Measurements from ENCODE around the gene DGKB.

The DGKB gene

GRCh38 chr7:14682910-14683465 lies 219.6 kb downstream of the DGKB start:
- Histone ChIP-seq H3K9me3 (ENCODE audit: severe bottlenecking) (no peaks in the 10 kb centered on the region), H3K36me3 (ENCODE audit: low read depth) (no peaks in the 10 kb centered on the region), H3K4me1 (ENCODE audit: insufficient read depth, poor library complexity, severe bottlenecking) (no peaks in the 10 kb centered on the region), H3K27me3 (ENCODE audit: insufficient read depth, poor library complexity, severe bottlenecking) (no peaks in the 10 kb centered on the region), H3K4me3 (ENCODE audit: severe bottlenecking) (no peak overlapping the region), H3K27ac (ENCODE audit: poor library complexity, severe bottlenecking) (no peak overlapping the region)
- no peak for DNase-seq (ENCODE audit: low spot score)
- no peak for ATAC-seq (ENCODE audit: low read depth)
- no peak for TF ChIP-seq CTCF (IDR thresholded peaks at IDR 0.05; ENCODE audit: poor library complexity, severe bottlenecking)

GRCh38 chr7:14676896-14677295 lies 225.7 kb downstream of the DGKB start:
- DNase-seq (ENCODE audit: low spot score) = no peak
- Histone ChIP-seq H3K27ac (ENCODE audit: poor library complexity, severe bottlenecking) (no peak overlapping the region), H3K4me1 (ENCODE audit: insufficient read depth, poor library complexity, severe bottlenecking) (no peaks in the 10 kb centered on the region), H3K36me3 (ENCODE audit: low read depth) (no peaks in the 10 kb centered on the region), H3K27me3 (ENCODE audit: insufficient read depth, poor library complexity, severe bottlenecking) (no peaks in the 10 kb centered on the region), H3K9me3 (ENCODE audit: severe bottlenecking) (no peaks in the 10 kb centered on the region), H3K4me3 (ENCODE audit: severe bottlenecking) (no peak overlapping the region)
- no peak for ATAC-seq (ENCODE audit: low read depth)
- TF ChIP-seq CTCF (IDR thresholded peaks at IDR 0.05; ENCODE audit: poor library complexity, severe bottlenecking) = no peak

- no peak for DNase-seq (ENCODE audit: low spot score)
- ATAC-seq (ENCODE audit: low read depth) = no peak
- Histone ChIP-seq H3K4me1 (ENCODE audit: insufficient read depth, poor library complexity, severe bottlenecking) (no peaks in the 10 kb centered on the region), H3K9me3 (ENCODE audit: severe bottlenecking) (no peaks in the 10 kb centered on the region), H3K27ac (ENCODE audit: poor library complexity, severe bottlenecking) (no peak overlapping the region), H3K27me3 (ENCODE audit: insufficient read depth, poor library complexity, severe bottlenecking) (no peaks in the 10 kb centered on the region), H3K36me3 (ENCODE audit: low read depth) (no peaks in the 10 kb centered on the region), H3K4me3 (ENCODE audit: severe bottlenecking) (no peak overlapping the region)
- no peak for TF ChIP-seq CTCF (IDR thresholded peaks at IDR 0.05; ENCODE audit: poor library complexity, severe bottlenecking)
These were observed 229.3 kb downstream of the DGKB start for GRCh38 chr7:14673202-14673601.

- Histone ChIP-seq H3K4me3 (ENCODE audit: severe bottlenecking) (no peak overlapping the region), H3K27me3 (ENCODE audit: insufficient read depth, poor library complexity, severe bottlenecking) (no peaks in the 10 kb centered on the region), H3K27ac (ENCODE audit: poor library complexity, severe bottlenecking) (no peak overlapping the region), H3K4me1 (ENCODE audit: insufficient read depth, poor library complexity, severe bottlenecking) (no peaks in the 10 kb centered on the region), H3K9me3 (ENCODE audit: severe bottlenecking) (no peaks in the 10 kb centered on the region), H3K36me3 (ENCODE audit: low read depth) (no peaks in the 10 kb centered on the region)
- no peak for TF ChIP-seq CTCF (IDR thresholded peaks at IDR 0.05; ENCODE audit: poor library complexity, severe bottlenecking)
- DNase-seq (ENCODE audit: low spot score) (no peak), ATAC-seq (ENCODE audit: low read depth) (no peak)
These were observed 235.6 kb downstream of the DGKB start for GRCh38 chr7:14666913-14667312.

GRCh38 chr7:14666304-14666703 lies 236.2 kb downstream of the DGKB start:
- no peak for DNase-seq (ENCODE audit: low spot score)
- H3K27me3 ChIP-seq (ENCODE audit: insufficient read depth, poor library complexity, severe bottlenecking) = no peaks in the 10 kb centered on the region
- H3K4me3 ChIP-seq (ENCODE audit: severe bottlenecking) = no peak overlapping the region
- H3K4me1 ChIP-seq (ENCODE audit: insufficient read depth, poor library complexity, severe bottlenecking) = no peaks in the 10 kb centered on the region
- no peak overlapping the region for H3K27ac ChIP-seq (ENCODE audit: poor library complexity, severe bottlenecking)
- H3K9me3 ChIP-seq (ENCODE audit: severe bottlenecking) = no peaks in the 10 kb centered on the region
- H3K36me3 ChIP-seq (ENCODE audit: low read depth) = no peaks in the 10 kb centered on the region
- TF ChIP-seq CTCF (IDR thresholded peaks at IDR 0.05; ENCODE audit: poor library complexity, severe bottlenecking) = no peak
- ATAC-seq (ENCODE audit: low read depth) = no peak

Measured in RWPE2 (cell line).